ENCODE results near the gene SERINC5. TPM values are rescaled to one million over a fixed set of nuclear protein-coding genes. Genes with fewer than 3 reads are reported as not detected.

Gene SERINC5
- total and polyA plus RNA-seq, 8 donors = 36.7 to 80.7 (median 47.1) TPM

- H3K36me3 ChIP-seq = no peaks in the 10 kb centered on the region
- no peak for TF ChIP-seq CTCF (IDR thresholded peaks at IDR 0.05)
- no peaks in the 10 kb centered on the region for H3K9me3 ChIP-seq
- H3K27me3 ChIP-seq = no peaks in the 10 kb centered on the region
- intact Hi-C loops (cut with DNase I) = no loop called here
- H3K4me3 ChIP-seq = no peak overlapping the region
- ATAC-seq (no peak), DNase-seq (no peak)
- no peak overlapping the region for H3K27ac ChIP-seq
- no peaks in the 10 kb centered on the region for H3K4me1 ChIP-seq
Measured at GRCh38 chr5:80299601-80300000, 43.8 kb upstream of the SERINC5 start.

GRCh38 chr5:80296121-80296520 lies 40.3 kb upstream of the SERINC5 start:
- ATAC-seq (no peak), DNase-seq (no peak)
- Histone ChIP-seq H3K27me3 (no peaks in the 10 kb centered on the region), H3K4me3 (no peak overlapping the region), H3K4me1 (no peaks in the 10 kb centered on the region), H3K9me3 (no peaks in the 10 kb centered on the region), H3K36me3 (no peaks in the 10 kb centered on the region), H3K27ac (no peak overlapping the region)
- intact Hi-C loops (cut with DNase I) = no loop called here
- TF ChIP-seq CTCF (IDR thresholded peaks at IDR 0.05) = no peak

GRCh38 chr5:80291761-80292160 lies 35.9 kb upstream of the SERINC5 start:
- no peaks in the 10 kb centered on the region for H3K27me3 ChIP-seq
- no peak overlapping the region for H3K27ac ChIP-seq
- no peaks in the 10 kb centered on the region for H3K4me1 ChIP-seq
- H3K36me3 ChIP-seq = no peaks in the 10 kb centered on the region
- intact Hi-C loops (cut with DNase I) = no loop called here
- DNase-seq (no peak), ATAC-seq (no peak)
- no peaks in the 10 kb centered on the region for H3K9me3 ChIP-seq
- no peak for TF ChIP-seq CTCF (IDR thresholded peaks at IDR 0.05)
- H3K4me3 ChIP-seq = no peak overlapping the region

- Histone ChIP-seq H3K4me1 (no peaks in the 10 kb centered on the region), H3K27me3 (no peaks in the 10 kb centered on the region), H3K9me3 (no peaks in the 10 kb centered on the region), H3K27ac (no peak overlapping the region), H3K4me3 (no peak overlapping the region), H3K36me3 (no peaks in the 10 kb centered on the region)
- no peak for TF ChIP-seq CTCF (IDR thresholded peaks at IDR 0.05)
- intact Hi-C loops (cut with DNase I) = no loop called here
- ATAC-seq = no peak
- DNase-seq = no peak
Measured at GRCh38 chr5:80289320-80289719, 33.5 kb upstream of the SERINC5 start.

- Histone ChIP-seq H3K4me1 (no peaks in the 10 kb centered on the region), H3K27ac (no peak overlapping the region), H3K4me3 (no peak overlapping the region), H3K27me3 (no peaks in the 10 kb centered on the region), H3K36me3 (no peaks in the 10 kb centered on the region), H3K9me3 (no peaks in the 10 kb centered on the region)
- TF ChIP-seq CTCF (IDR thresholded peaks at IDR 0.05) = no peak
- intact Hi-C loops (cut with DNase I) = no loop called here
- ATAC-seq (no peak), DNase-seq (no peak)
Measured at GRCh38 chr5:80288177-80288576, 32.3 kb upstream of the SERINC5 start.

Measured in left lung (tissue), 10 donors.